B cell (primary cell): ENCODE results near the gene SYNJ2. TPM values are rescaled to one million over a fixed set of nuclear protein-coding genes. Genes with fewer than 3 reads are reported as not detected.

Source experiments
- ATAC-seq: fragments of 200-7000 bp; cut with Tn5 transposase; one replicate; pipeline ENCODE4 v1.10.0; 2021; ENCODE audit warnings: low read depth, mild to moderate bottlenecking, moderate number of reproducible peaks, moderate library complexity
- CTCF ChIA-PET: fragments of 350-600 bp; sonication (Branson Sonifier 250); formaldehyde crosslinking; loops from one replicate; lab custom pipeline; 2021; ENCODE audit warnings: antibody characterized with exemption, inconsistent platforms; lab: Charles Lee
- POLR2A ChIA-PET: fragments of 350-600 bp; sonication (Branson Sonifier 250); formaldehyde crosslinking; loops from one replicate; lab custom pipeline; 2021; ENCODE audit warnings: antibody characterized with exemption; lab: Charles Lee
- DNase-seq: peaks from one replicate; pipeline ENCODE4 v3.0.0; 2013
- H2AFZ ChIP-seq: 2 replicates; pipeline ENCODE4 v1.6.1; 2012; ENCODE audit warnings: mild to moderate bottlenecking, low read depth, low read length; ENCODE audit not compliant: insufficient read depth, poor library complexity, severe bottlenecking
- H3K27ac ChIP-seq, 2 donors: 1 replicate in 1 of 2; 2 replicates in 1 of 2; pipeline ENCODE4 v1.5.1; 2012 to 2013; ENCODE audit warnings: low read length in 2 of 2, mild to moderate bottlenecking in 2 of 2, moderate library complexity in 1 of 2
- H3K27me3 ChIP-seq, 4 experiments: fragments of 200-600 bp in 1 of 4; sonication (generic) in 1 of 4; replicated peaks in 1 of 4; 1 replicate in 2 of 4; 2 replicates in 2 of 4; pipeline versions ENCODE4 v1.6.1 to v1.7.0; 2013 to 2016; ENCODE audit warnings: low read length in 3 of 4, mild to moderate bottlenecking in 2 of 4, mixed read lengths in 1 of 4, moderate library complexity in 1 of 4; ENCODE audit not compliant: insufficient read depth in 4 of 4, control insufficient read depth in 3 of 4; ENCODE audit errors: control extremely low read depth in 1 of 4
- H3K36me3 ChIP-seq, 2 experiments: replicated peaks in 1 of 2; 1 replicate in 1 of 2; 2 replicates in 1 of 2; pipeline versions ENCODE4 v1.6.1 to v1.7.1; 2013; ENCODE audit warnings: low read length in 1 of 2; ENCODE audit not compliant: insufficient read depth in 2 of 2, control insufficient read depth in 1 of 2; ENCODE audit errors: control extremely low read depth in 1 of 2, extremely low read depth in 1 of 2
- H3K4me1 ChIP-seq, 2 donors: fragments of 200-600 bp in 1 of 2; sonication (generic) in 1 of 2; 1 replicate in 1 of 2; 2 replicates in 1 of 2; pipeline versions ENCODE4 v1.5.1 to v1.6.1; 2013 to 2017; ENCODE audit warnings: low read length in 2 of 2; ENCODE audit not compliant: control insufficient read depth in 2 of 2, insufficient read depth in 2 of 2
- H3K4me2 ChIP-seq: replicated peaks from 2 replicates; pipeline ENCODE3; 2012; ENCODE audit warnings: mild to moderate bottlenecking, low read depth, low read length; ENCODE audit not compliant: poor library complexity, severe bottlenecking
- H3K4me3 ChIP-seq, 5 experiments: fragments of 200-600 bp in 1 of 5; sonication (generic) in 1 of 5; 1 replicate in 3 of 5; 2 replicates in 2 of 5; pipeline versions ENCODE4 v1.5.1 to v1.7.0; 2011 to 2016; ENCODE audit warnings: low read length in 4 of 5, mild to moderate bottlenecking in 4 of 5, low read depth in 2 of 5, control low read depth in 1 of 5, moderate library complexity in 1 of 5; ENCODE audit not compliant: insufficient read depth in 1 of 5; ENCODE audit errors: control extremely low read depth in 1 of 5, extremely low read depth in 1 of 5
- H3K79me2 ChIP-seq: fragments of 200-600 bp; sonication (generic); one replicate; pipeline ENCODE4 v1.6.0; 2016; ENCODE audit warnings: low read length; ENCODE audit not compliant: control insufficient read depth, insufficient read depth
- H3K9ac ChIP-seq: fragments of 200-600 bp; sonication (generic); 2 replicates; pipeline ENCODE4 v1.6.1; 2017; ENCODE audit warnings: mild to moderate bottlenecking, low read length, moderate library complexity
- H3K9me3 ChIP-seq, 3 donors: one replicate each; pipeline versions ENCODE4 v1.6.1 to v1.7.1; 2013; ENCODE audit warnings: low read length in 2 of 3; ENCODE audit not compliant: control insufficient read depth in 2 of 3, insufficient read depth in 1 of 3; ENCODE audit errors: control extremely low read depth in 1 of 3
- H4K20me1 ChIP-seq: 2 replicates; pipeline ENCODE4 v1.6.0; 2012; ENCODE audit warnings: mild to moderate bottlenecking, low read length; ENCODE audit not compliant: insufficient read depth, control insufficient read depth, poor library complexity, severe bottlenecking
- H3K27ac Mint-ChIP-seq: one replicate; pipeline ENCODE4 v1.8.0; 2021; ENCODE audit warnings: mixed read lengths
- H3K27me3 Mint-ChIP-seq: one replicate; pipeline ENCODE4 v1.8.0; 2021; ENCODE audit warnings: mixed read lengths
- H3K4me1 Mint-ChIP-seq: one replicate; pipeline ENCODE4 v1.8.0; 2021; ENCODE audit warnings: mixed read lengths
- H3K4me3 Mint-ChIP-seq: one replicate; pipeline ENCODE4 v1.8.0; 2021; ENCODE audit warnings: mixed read lengths
- H3K9me3 Mint-ChIP-seq: one replicate; pipeline ENCODE4 v1.8.0; 2022; ENCODE audit warnings: mixed read lengths; ENCODE audit not compliant: insufficient read depth
- EZH2 ChIP-seq: IDR thresholded peaks from 2 replicates; pipeline ENCODE4 v1.6.1; 2012; ENCODE audit warnings: borderline replicate concordance, low read depth, mild to moderate bottlenecking, moderate library complexity, low read length; ENCODE audit not compliant: insufficient read depth, poor library complexity, severe bottlenecking
- WGBS: methylation state at CpG from one replicate; pipeline ENCODE4 v1.1.5; 2013; ENCODE audit warnings: missing lambda C conversion rate; ENCODE audit not compliant: insufficient coverage; 5-methylcytosine and 5-hydroxymethylcytosine counted together
- intact Hi-C: fragments of 100-400 bp; cut with micrococcal nuclease; formaldehyde crosslinking; loops from one replicate; pipeline ENCODE4 v1.10.0; 2022
- polyA plus RNA-seq: library from polyadenylated mRNA; depleted of rRNA; stranded (reverse); fragments of >200 nt; gene quantifications from 2 replicates; pipeline ENCODE4 v1.2.3, GENCODE V29; 2012
- total RNA-seq, 2 donors: library from RNA; stranded (reverse); fragments of 120-200 nt in 1 of 2; gene quantifications; 1 replicate in 1 of 2; 2 replicates in 1 of 2; pipeline versions ENCODE4 v1.2.3 to v1.2.4, GENCODE V29; 2013 to 2022
- TF ChIP-seq, protein P1 (sequence below): fragments of 200-600 bp; IDR thresholded peaks from one replicate; pipeline ENCODE4 v1.8.0; 2022; ENCODE audit warnings: antibody characterized with exemption, mild to moderate bottlenecking

SYNJ2 gene
- total and polyA plus RNA-seq, 2 donors (not counting 1 experiment from before 2014, with no cell fraction given): 5.2 to 11.4 TPM

DNA sequence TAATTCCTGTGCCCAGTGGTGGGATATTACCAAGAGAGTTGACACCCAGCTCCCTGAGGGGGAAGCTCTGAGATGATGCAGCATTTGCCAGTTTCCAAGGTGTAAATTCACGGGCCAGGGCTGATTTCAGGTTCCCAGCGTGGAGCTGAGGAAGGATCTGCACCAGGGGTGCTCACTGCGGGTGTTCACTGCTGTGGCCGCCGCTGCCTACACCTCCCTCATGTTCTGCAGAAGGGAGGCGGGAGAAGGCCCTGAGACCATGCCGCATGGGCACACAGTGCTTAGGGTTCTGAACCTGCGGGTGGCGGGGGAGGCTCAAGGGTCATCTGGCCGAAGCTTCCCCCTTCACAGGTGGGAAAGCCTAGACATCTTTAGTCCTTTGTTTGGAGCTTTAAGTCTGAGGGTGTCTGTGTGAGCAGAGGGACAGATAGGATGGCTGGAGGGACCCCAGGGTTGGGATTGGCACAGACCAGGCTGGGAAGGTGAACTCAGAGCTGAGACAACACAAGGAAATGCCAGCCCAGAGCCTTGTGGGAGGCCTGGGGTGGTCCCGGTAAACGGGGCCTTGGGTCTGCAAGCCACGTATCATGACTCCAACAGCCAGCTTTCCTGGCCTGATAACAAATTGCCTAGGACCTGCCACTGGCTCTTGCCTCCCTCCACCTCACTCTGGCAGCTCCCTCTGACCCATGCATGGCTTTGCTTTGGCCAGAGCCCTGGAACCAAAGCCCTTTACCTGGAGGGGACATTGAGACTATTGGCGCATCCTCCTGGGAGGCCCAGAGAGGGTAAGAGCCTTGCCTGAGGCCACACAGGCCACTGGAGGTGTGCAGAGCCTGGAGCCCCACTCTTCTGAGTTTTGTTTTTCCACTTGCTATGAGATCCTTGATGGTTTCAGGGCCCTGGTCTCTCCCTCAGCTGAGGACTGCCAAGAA is 40.4 kb downstream of the SYNJ2 start:
- Histone ChIP-seq H3K27me3 (no peaks in the 10 kb centered on the region), H3K4me1 (peaks cover 13 to 15% of the 10 kb centered on the region in 2 donors), H4K20me1 (no peaks in the 10 kb centered on the region), H3K4me3 (no peak overlapping the region), H3K4me2 (no peak overlapping the region), H2AFZ (no peak overlapping the region), H3K9me3 (peaks cover 0 to 4% (median 0%) of the 10 kb centered on the region in 3 donors), H3K9ac (no peak overlapping the region), H3K27ac (no peak overlapping the region), H3K79me2 (no peaks in the 10 kb centered on the region), H3K36me3 (peaks cover 0 to 22% of the 10 kb centered on the region in 2 experiments)
- Mint-ChIP-seq H3K4me1 (peaks cover 17% of the 10 kb centered on the region), H3K27ac (no peak overlapping the region), H3K9me3 (no peaks in the 10 kb centered on the region), H3K27me3 (no peaks in the 10 kb centered on the region), H3K4me3 (no peak overlapping the region)
- TF ChIP-seq EZH2: no peak
- TF ChIP-seq, protein P1, sequence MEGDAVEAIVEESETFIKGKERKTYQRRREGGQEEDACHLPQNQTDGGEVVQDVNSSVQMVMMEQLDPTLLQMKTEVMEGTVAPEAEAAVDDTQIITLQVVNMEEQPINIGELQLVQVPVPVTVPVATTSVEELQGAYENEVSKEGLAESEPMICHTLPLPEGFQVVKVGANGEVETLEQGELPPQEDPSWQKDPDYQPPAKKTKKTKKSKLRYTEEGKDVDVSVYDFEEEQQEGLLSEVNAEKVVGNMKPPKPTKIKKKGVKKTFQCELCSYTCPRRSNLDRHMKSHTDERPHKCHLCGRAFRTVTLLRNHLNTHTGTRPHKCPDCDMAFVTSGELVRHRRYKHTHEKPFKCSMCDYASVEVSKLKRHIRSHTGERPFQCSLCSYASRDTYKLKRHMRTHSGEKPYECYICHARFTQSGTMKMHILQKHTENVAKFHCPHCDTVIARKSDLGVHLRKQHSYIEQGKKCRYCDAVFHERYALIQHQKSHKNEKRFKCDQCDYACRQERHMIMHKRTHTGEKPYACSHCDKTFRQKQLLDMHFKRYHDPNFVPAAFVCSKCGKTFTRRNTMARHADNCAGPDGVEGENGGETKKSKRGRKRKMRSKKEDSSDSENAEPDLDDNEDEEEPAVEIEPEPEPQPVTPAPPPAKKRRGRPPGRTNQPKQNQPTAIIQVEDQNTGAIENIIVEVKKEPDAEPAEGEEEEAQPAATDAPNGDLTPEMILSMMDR: no peak
- DNase-seq (no peak), ATAC-seq (no peak)
- CTCF ChIA-PET: interaction anchor here (0.6 to 1.3 kb wide), 2 partner anchors 38 to 702 kb away, joined by 3 to 4 read pairs; no protein-coding TSS in a partner anchor
- intact Hi-C loops: no loop called here
- WGBS: over 99% methylated on average over 14 of the region's 14 CpGs
- POLR2A ChIA-PET: no interaction called here
